HL-60 (cell line): ENCODE measurements around the gene SETBP1.

Experiments used
- CTCF ChIP-seq: IDR thresholded peaks from one replicate; pipeline ENCODE4 v1.5.1; 2011; ENCODE audit warnings: low read length, control low read depth, inconsistent platforms; ENCODE audit not compliant: insufficient read depth
- GABPA ChIP-seq: IDR thresholded peaks from 2 replicates; pipeline ENCODE4 v1.6.1; 2012; ENCODE audit warnings: low read depth
- POLR2AphosphoS5 ChIP-seq: IDR thresholded peaks from 2 replicates; pipeline ENCODE4 v1.6.1; 2012; ENCODE audit warnings: low read depth
- REST ChIP-seq: IDR thresholded peaks from 2 replicates; pipeline ENCODE4 v1.6.1; 2012; ENCODE audit warnings: low read depth; ENCODE audit not compliant: insufficient replicate concordance

- TF ChIP-seq CTCF (no peak), POLR2AphosphoS5 (no peak), REST (no peak), GABPA (no peak)
Measured at GRCh38 chr18:44915661-44916060, 235.0 kb downstream of the SETBP1 start.
